H1 (cell line): Measurements from ENCODE around the gene TNS3. TPM values are rescaled to one million over a fixed set of nuclear protein-coding genes. Genes with fewer than 3 reads are reported as not detected.

Experiments used
- CTCF ChIA-PET: fragments of 300-600 bp; sonication (Branson Sonifier 250); formaldehyde crosslinking; loops from one replicate; lab custom pipeline; 2021; ENCODE audit not compliant: partially characterized antibody; lab: Charles Lee
- POLR2A ChIA-PET: fragments of 300-600 bp; sonication (Branson Sonifier 250); formaldehyde crosslinking; loops from one replicate; lab custom pipeline; 2021; ENCODE audit warnings: inconsistent platforms; ENCODE audit not compliant: partially characterized antibody; lab: Charles Lee
- DNase-seq, 2 experiments: peaks; one replicate each; pipeline versions ENCODE4 v3.0.0 to v3.0.0-alpha.2; 2010 to 2022; ENCODE audit warnings: low spot score in 2 of 2, low read depth in 1 of 2, mixed read lengths in 1 of 2
- FAIRE-seq: peaks from 2 replicates; lab custom pipeline; 2011; peaks lifted over from hg19 to GRCh38; lab: Jason Lieb, UNC
- H2AFZ ChIP-seq: 2 replicates; pipeline ENCODE4 v1.8.1; 2012; ENCODE audit warnings: low read length, inconsistent platforms
- H2AK5ac ChIP-seq: 2 replicates; pipeline ENCODE4 v1.6.1; 2013; ENCODE audit warnings: low read depth, low read length
- H2BK120ac ChIP-seq: replicated peaks from 2 replicates; pipeline ENCODE3; 2013; ENCODE audit warnings: low read depth, low read length, inconsistent platforms
- H2BK12ac ChIP-seq: 2 replicates; pipeline ENCODE4 v1.6.1; 2013; ENCODE audit warnings: low read depth, low read length
- H2BK15ac ChIP-seq: 2 replicates; pipeline ENCODE4 v1.6.1; 2013; ENCODE audit warnings: low read length
- H2BK20ac ChIP-seq: 2 replicates; pipeline ENCODE4 v1.6.1; 2013; ENCODE audit warnings: low read length
- H2BK5ac ChIP-seq: 2 replicates; pipeline ENCODE4 v1.6.1; 2013; ENCODE audit warnings: low read depth, low read length
- H3K14ac ChIP-seq: 2 replicates; pipeline ENCODE4 v1.6.1; 2013; ENCODE audit warnings: inconsistent platforms; ENCODE audit not compliant: insufficient read length
- H3K18ac ChIP-seq: 2 replicates; pipeline ENCODE4 v1.6.1; 2013; ENCODE audit warnings: low read length; ENCODE audit errors: extremely low read depth
- H3K23ac ChIP-seq: 2 replicates; pipeline ENCODE4 v1.6.1; 2013; ENCODE audit warnings: inconsistent platforms; ENCODE audit not compliant: insufficient read length
- H3K23me2 ChIP-seq: 2 replicates; pipeline ENCODE4 v1.6.1; 2013; ENCODE audit warnings: low read depth, low read length
- H3K27ac ChIP-seq: 2 replicates; pipeline ENCODE4 v1.6.1; 2011; ENCODE audit warnings: low read depth, low read length, inconsistent platforms
- H3K27me3 ChIP-seq, 4 experiments: replicated peaks in 1 of 4; 1 replicate in 1 of 4; 2 replicates in 3 of 4; pipeline versions ENCODE4 v1.6.1 to v1.8.1; 2011 to 2013; ENCODE audit warnings: low read length in 3 of 4, mild to moderate bottlenecking in 3 of 4, inconsistent platforms in 2 of 4, mixed read lengths in 2 of 4, moderate library complexity in 1 of 4; ENCODE audit not compliant: control insufficient read depth in 3 of 4, insufficient read depth in 3 of 4; ENCODE audit errors: extremely low read depth in 1 of 4
- H3K36me3 ChIP-seq, 4 experiments: 2 replicates each; pipeline versions ENCODE4 v1.6.1 to v1.8.1; 2011 to 2013; ENCODE audit warnings: mild to moderate bottlenecking in 4 of 4, low read length in 3 of 4, moderate library complexity in 2 of 4, control low read depth in 1 of 4, inconsistent platforms in 1 of 4; ENCODE audit not compliant: insufficient read depth in 4 of 4, control insufficient read depth in 2 of 4
- H3K4ac ChIP-seq: replicated peaks from 2 replicates; pipeline ENCODE3; 2013; ENCODE audit warnings: low read length, low read depth, mixed read lengths, inconsistent platforms; ENCODE audit not compliant: insufficient read length
- H3K4me1 ChIP-seq, 4 experiments: replicated peaks in 1 of 4; 1 replicate in 1 of 4; 2 replicates in 3 of 4; pipeline versions ENCODE4 v1.6.1 to v1.8.1; 2011 to 2013; ENCODE audit warnings: low read length in 3 of 4, inconsistent platforms in 2 of 4, mixed read lengths in 1 of 4; ENCODE audit not compliant: insufficient read depth in 4 of 4, control insufficient read depth in 3 of 4
- H3K4me2 ChIP-seq, 2 experiments: 2 replicates each; pipeline versions ENCODE4 v1.6.1 to v1.8.1; 2011 to 2013; ENCODE audit warnings: low read depth in 2 of 2, low read length in 2 of 2, control low read depth in 1 of 2, inconsistent platforms in 1 of 2, mild to moderate bottlenecking in 1 of 2; ENCODE audit not compliant: insufficient read depth in 1 of 2
- H3K4me3 ChIP-seq, 4 experiments: fragments of 200-600, 300-600 bp in 1 of 4; sonication (generic), shearing (Covaris generic), sonication (Bioruptor Twin) in 1 of 4; 2 replicates each; pipeline versions ENCODE4 v1.5.1 to v1.8.1; 2011 to 2016; ENCODE audit warnings: low read length in 4 of 4, low read depth in 3 of 4, control low read depth in 2 of 4, inconsistent platforms in 2 of 4, mild to moderate bottlenecking in 2 of 4, mixed read lengths in 1 of 4, moderate library complexity in 1 of 4; ENCODE audit not compliant: insufficient read depth in 2 of 4; ENCODE audit errors: extremely low read depth in 1 of 4
- H3K56ac ChIP-seq: replicated peaks from 2 replicates; pipeline ENCODE3; 2013; ENCODE audit warnings: low read depth, mild to moderate bottlenecking, mixed read lengths, low read length, inconsistent platforms; ENCODE audit not compliant: insufficient read length
- H3K79me1 ChIP-seq: 2 replicates; pipeline ENCODE4 v1.6.1; 2013; ENCODE audit warnings: low read depth, low read length, control low read depth
- H3K79me2 ChIP-seq, 2 experiments: 2 replicates each; pipeline versions ENCODE4 v1.6.1 to v1.8.1; 2012 to 2013; ENCODE audit warnings: low read length in 2 of 2, mild to moderate bottlenecking in 2 of 2, inconsistent platforms in 1 of 2; ENCODE audit not compliant: insufficient read depth in 2 of 2, control insufficient read depth in 1 of 2
- H3K9ac ChIP-seq, 4 experiments: replicated peaks in 1 of 4; 1 replicate in 1 of 4; 2 replicates in 3 of 4; pipeline versions ENCODE4 v1.6.1 to v1.8.1; 2011 to 2013; ENCODE audit warnings: low read depth in 3 of 4, low read length in 3 of 4, control low read depth in 2 of 4, mild to moderate bottlenecking in 2 of 4, moderate library complexity in 2 of 4, inconsistent platforms in 1 of 4; ENCODE audit errors: extremely low read depth in 1 of 4
- H3K9me3 ChIP-seq, 2 experiments: 2 replicates each; pipeline versions ENCODE4 v1.6.1 to v1.8.1; 2012 to 2013; ENCODE audit warnings: mild to moderate bottlenecking in 2 of 2, moderate library complexity in 2 of 2, control low read depth in 1 of 2, inconsistent platforms in 1 of 2, low read depth in 1 of 2, low read length in 1 of 2, mixed read lengths in 1 of 2; ENCODE audit not compliant: insufficient read depth in 2 of 2
- H4K20me1 ChIP-seq, 2 experiments: replicated peaks in 1 of 2; 2 replicates each; pipeline versions ENCODE3 to v1.8.1; 2011 to 2013; ENCODE audit warnings: inconsistent platforms in 2 of 2, low read length in 2 of 2, mild to moderate bottlenecking in 1 of 2; ENCODE audit not compliant: insufficient read depth in 2 of 2, control insufficient read depth in 1 of 2
- H4K5ac ChIP-seq: 2 replicates; pipeline ENCODE4 v1.6.1; 2013; ENCODE audit warnings: low read length, low read depth, mixed read lengths, inconsistent platforms; ENCODE audit not compliant: insufficient read length
- H4K8ac ChIP-seq: 2 replicates; pipeline ENCODE4 v1.8.0; 2013; ENCODE audit warnings: mild to moderate bottlenecking, moderate library complexity, low read length, inconsistent platforms; ENCODE audit not compliant: insufficient read depth; ENCODE audit errors: extremely low read depth
- H4K91ac ChIP-seq: replicated peaks from 2 replicates; pipeline ENCODE3; 2013; ENCODE audit warnings: low read length, mixed read lengths, inconsistent platforms; ENCODE audit not compliant: insufficient read length
- BCL11A ChIP-seq, 2 experiments: IDR thresholded peaks; one replicate each; pipeline ENCODE4 v1.6.1; 2011; ENCODE audit warnings: low read depth in 2 of 2, low read length in 2 of 2, mild to moderate bottlenecking in 2 of 2
- CBX8 ChIP-seq: fragments of 300-800, 300-1000 bp; sonication (generic); IDR thresholded peaks from 2 replicates; pipeline ENCODE4 v1.7.1; 2016; ENCODE audit warnings: low read depth, low read length, borderline replicate concordance
- CTBP2 ChIP-seq: IDR thresholded peaks from 2 replicates; pipeline ENCODE4 v1.7.0; 2011; ENCODE audit warnings: borderline replicate concordance, mild to moderate bottlenecking, moderate library complexity, mixed read lengths, low read length; ENCODE audit not compliant: insufficient read depth, insufficient read length
- HDAC2 ChIP-seq, 2 experiments: fragments of 300-600 bp in 1 of 2; sonication (generic) in 1 of 2; IDR thresholded peaks; 2 replicates each; pipeline ENCODE4 v1.6.1; 2011 to 2012; ENCODE audit warnings: low read depth in 2 of 2, low read length in 2 of 2, mild to moderate bottlenecking in 2 of 2, moderate library complexity in 2 of 2, borderline replicate concordance in 1 of 2, inconsistent platforms in 1 of 2
- JUN ChIP-seq: IDR thresholded peaks from 2 replicates; pipeline ENCODE4 v1.6.1; 2011; ENCODE audit warnings: low read depth, mild to moderate bottlenecking, improper control_type of control experiment, low read length
- KDM1A ChIP-seq: fragments of 200-600, 300-600 bp; sonication (generic); IDR thresholded peaks from 2 replicates; pipeline ENCODE4 v1.7.1; 2016; ENCODE audit warnings: mild to moderate bottlenecking, low read length, borderline replicate concordance
- RBBP5 ChIP-seq: IDR thresholded peaks from 2 replicates; pipeline ENCODE4 v1.7.1; 2012; ENCODE audit warnings: low read depth, mild to moderate bottlenecking, inconsistent platforms, low read length, moderate library complexity, borderline replicate concordance
- SP2 ChIP-seq: IDR thresholded peaks from 2 replicates; pipeline ENCODE4 v1.6.1; 2012; ENCODE audit warnings: mild to moderate bottlenecking, low read length, inconsistent platforms
- SUZ12 ChIP-seq: fragments of 200-600 bp; sonication (generic); IDR thresholded peaks from 2 replicates; pipeline ENCODE4 v1.6.1; 2012; ENCODE audit warnings: mild to moderate bottlenecking, inconsistent platforms, low read length, moderate library complexity, mixed read lengths
- TEAD4 ChIP-seq: IDR thresholded peaks from 2 replicates; pipeline ENCODE4 v1.6.1; 2012; ENCODE audit warnings: low read depth, low read length, inconsistent platforms, mixed read lengths
- WGBS, 2 experiments: shearing (Covaris generic) in 1 of 2; methylation state at CpG; one replicate each; pipeline versions ENCODE4 v1.1.6 to v1.1.7; 2013 to 2015; ENCODE audit warnings: low lambda C conversion rate in 2 of 2, mixed read lengths in 2 of 2, inconsistent platforms in 1 of 2, low coverage in 1 of 2, missing lambda C conversion rate in 1 of 2; ENCODE audit not compliant: insufficient replicate concordance in 2 of 2, insufficient coverage in 1 of 2, insufficient read length in 1 of 2; ENCODE audit errors: extremely low coverage in 1 of 2, missing lambda C conversion rate in 1 of 2; 5-methylcytosine and 5-hydroxymethylcytosine counted together
- polyA plus RNA-seq, 7 experiments: library from polyadenylated mRNA; depleted of rRNA in 3 of 7; stranded (reverse) in 5 of 7; unstranded in 2 of 7; fragments of >200 nt in 5 of 7; fragments of 200-250 nt in 2 of 7; gene quantifications; 1 replicate in 5 of 7; 2 replicates in 1 of 7; 4 replicates in 1 of 7; pipeline versions ENCODE4 v1.2.1 to v1.2.3, GENCODE V29; 2011 to 2013; ENCODE audit warnings: missing spikeins in 2 of 7, mixed read lengths in 2 of 7
- total RNA-seq: library from RNA; stranded (reverse); fragmentation: NEBNext Ultra II Directional; extraction: Animal tissue kit (Norgen Biotek cat#: 25700); gene quantifications from 2 replicates; pipeline ENCODE4 v1.2.1, GENCODE V29; 2021

Gene TNS3
- total and polyA plus RNA-seq, 2 of the 8 experiments (the other 6 are each of a cell fraction or from before 2014, with no cell fraction given) = 11.9 to 24.2 TPM

DNA sequence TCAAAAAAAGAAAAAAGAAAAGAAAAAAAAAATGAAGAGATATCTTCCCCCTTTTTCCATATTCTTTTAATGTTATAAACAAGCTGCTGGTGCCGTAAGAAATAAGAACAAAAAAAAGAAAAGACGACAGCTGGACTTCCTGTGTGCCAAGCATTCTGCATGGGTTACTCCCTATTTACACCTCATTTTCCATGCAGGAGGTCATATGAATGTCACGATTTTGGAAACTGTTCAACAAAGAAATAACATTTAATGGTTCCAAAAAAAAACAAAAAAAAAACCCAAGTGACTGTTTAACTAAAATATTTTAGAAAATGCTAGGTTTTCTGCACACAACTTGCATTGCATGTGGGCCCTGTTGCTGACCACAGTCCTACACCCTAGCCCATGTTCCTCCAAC is 159.3 kb downstream of the TNS3 start:
- no peak overlapping the region for H3K23ac ChIP-seq
- H3K56ac ChIP-seq = no peak overlapping the region
- H2BK120ac ChIP-seq = no peak overlapping the region
- no peak overlapping the region for H2BK20ac ChIP-seq
- no peak overlapping the region for H2AK5ac ChIP-seq
- no peak overlapping the region for H4K5ac ChIP-seq
- H3K36me3 ChIP-seq = peaks cover 0 to 3% (median 0%) of the 10 kb centered on the region in 4 experiments; a peak in 1 of 8 replicates
- DNase-seq (no peak), FAIRE-seq (no peak)
- POLR2A ChIA-PET = no interaction called here
- H3K4me1 ChIP-seq = no peaks in the 10 kb centered on the region
- H3K27ac ChIP-seq = no peak overlapping the region
- no peak for TF ChIP-seq SP2
- TF ChIP-seq TEAD4 = no peak
- no peak for TF ChIP-seq BCL11A (IDR thresholded peaks at IDR 0.05; ENCODE audit: low read depth in 2 of 2, low read length in 2 of 2)
- no peak for TF ChIP-seq CTBP2
- no peak for TF ChIP-seq JUN
- no peak for TF ChIP-seq CBX8
- TF ChIP-seq KDM1A = no peak
- no peak for TF ChIP-seq SUZ12
- no peak for TF ChIP-seq HDAC2 (IDR thresholded peaks at IDR 0.05; ENCODE audit: borderline replicate concordance in 1 of 2, low read depth in 2 of 2, low read length in 2 of 2)
- no peak for TF ChIP-seq RBBP5
- H3K4ac ChIP-seq = no peak overlapping the region
- H3K79me1 ChIP-seq = no peaks in the 10 kb centered on the region; the same call in 1 of the 2 replicates
- no peak overlapping the region for H3K18ac ChIP-seq
- H3K4me3 ChIP-seq = no peak overlapping the region
- H3K9ac ChIP-seq = no peak overlapping the region
- no peaks in the 10 kb centered on the region for H4K20me1 ChIP-seq
- no peak overlapping the region for H3K14ac ChIP-seq
- CTCF ChIA-PET = interaction anchor here (2.0 to 2.3 kb wide), 2 partner anchors 131 to 156 kb away, joined by 4 to 12 read pairs; no protein-coding TSS in a partner anchor
- no peak overlapping the region for H2BK12ac ChIP-seq
- H3K23me2 ChIP-seq = no peaks in the 10 kb centered on the region
- 82% methylated on average over 3 of the region's 3 CpGs; no CpG with 5 or more reads in 1 of the 2 experiments for WGBS, 2 experiments
- H2BK15ac ChIP-seq = no peak overlapping the region
- no peaks in the 10 kb centered on the region for H3K9me3 ChIP-seq
- no peak overlapping the region for H4K91ac ChIP-seq
- H3K79me2 ChIP-seq = no peaks in the 10 kb centered on the region
- no peak overlapping the region for H4K8ac ChIP-seq
- no peaks in the 10 kb centered on the region for H3K27me3 ChIP-seq
- no peak overlapping the region for H2BK5ac ChIP-seq
- H2AFZ ChIP-seq = no peak overlapping the region
- H3K4me2 ChIP-seq = no peak overlapping the region
